H9 (cell line): ENCODE data around the gene PEPD. TPM values are rescaled to one million over a fixed set of nuclear protein-coding genes. Genes with fewer than 3 reads are reported as not detected.

Experiments used
- DNase-seq: peaks from one replicate; pipeline ENCODE4 v3.0.0-alpha.2; 2017
- H2AFZ ChIP-seq: one replicate; pipeline ENCODE4 v1.6.1; 2013; ENCODE audit warnings: mild to moderate bottlenecking, low read length, control low read depth, moderate library complexity
- H2AK5ac ChIP-seq: 2 replicates; pipeline ENCODE4 v1.6.1; 2013; ENCODE audit warnings: low read length, control low read depth, mixed read lengths; ENCODE audit not compliant: insufficient read length
- H2BK120ac ChIP-seq: one replicate; pipeline ENCODE4 v1.6.1; 2013; ENCODE audit warnings: low read depth, mild to moderate bottlenecking, low read length, control low read depth, inconsistent platforms; ENCODE audit not compliant: poor library complexity, severe bottlenecking
- H2BK12ac ChIP-seq: 2 replicates; pipeline ENCODE4 v1.6.1; 2013; ENCODE audit warnings: low read length, control low read depth, mixed read lengths, low read depth; ENCODE audit not compliant: insufficient read length
- H2BK15ac ChIP-seq: 2 replicates; pipeline ENCODE4 v1.6.1; 2013; ENCODE audit warnings: low read depth, low read length, control low read depth
- H2BK20ac ChIP-seq: one replicate; pipeline ENCODE4 v1.6.1; 2013; ENCODE audit warnings: low read depth, mild to moderate bottlenecking, low read length, control low read depth, inconsistent platforms; ENCODE audit not compliant: poor library complexity, severe bottlenecking
- H2BK5ac ChIP-seq: 2 replicates; pipeline ENCODE4 v1.6.1; 2013; ENCODE audit warnings: low read length, control low read depth, mixed read lengths; ENCODE audit not compliant: insufficient read length
- H3K14ac ChIP-seq: 2 replicates; pipeline ENCODE4 v1.6.1; 2013; ENCODE audit warnings: low read length, control low read depth; ENCODE audit not compliant: insufficient read depth
- H3K18ac ChIP-seq: 2 replicates; pipeline ENCODE4 v1.6.1; 2013; ENCODE audit warnings: low read depth, mild to moderate bottlenecking, mixed read lengths, low read length, control low read depth; ENCODE audit not compliant: insufficient read length
- H3K23ac ChIP-seq: 2 replicates; pipeline ENCODE4 v1.6.1; 2013; ENCODE audit warnings: low read length, control low read depth, mixed read lengths, low read depth; ENCODE audit not compliant: insufficient read length
- H3K23me2 ChIP-seq: 2 replicates; pipeline ENCODE4 v1.6.1; 2013; ENCODE audit warnings: low read depth, mild to moderate bottlenecking, mixed read lengths, low read length, control low read depth; ENCODE audit not compliant: insufficient read length, poor library complexity, severe bottlenecking
- H3K27ac ChIP-seq: 2 replicates; pipeline ENCODE4 v1.5.1; 2013; ENCODE audit warnings: low read length, control low read depth, mixed read lengths, low read depth; ENCODE audit not compliant: insufficient read length
- H3K27me3 ChIP-seq: 2 replicates; pipeline ENCODE4 v1.6.1; 2013; ENCODE audit warnings: low read length, control low read depth, inconsistent platforms; ENCODE audit not compliant: insufficient read depth
- H3K4ac ChIP-seq: 2 replicates; pipeline ENCODE4 v1.6.1; 2013; ENCODE audit warnings: low read depth, mild to moderate bottlenecking, control low read depth, inconsistent platforms, low read length, moderate library complexity
- H3K4me1 ChIP-seq: 2 replicates; pipeline ENCODE4 v1.6.1; 2013; ENCODE audit warnings: low read length, control low read depth, inconsistent platforms; ENCODE audit not compliant: insufficient read depth
- H3K4me2 ChIP-seq: 2 replicates; pipeline ENCODE4 v1.6.1; 2013; ENCODE audit warnings: low read length, control low read depth, mixed read lengths; ENCODE audit not compliant: insufficient read length, insufficient read depth
- H3K56ac ChIP-seq: 2 replicates; pipeline ENCODE4 v1.6.1; 2013; ENCODE audit warnings: low read depth, mild to moderate bottlenecking, mixed read lengths, low read length, control low read depth; ENCODE audit not compliant: insufficient read length
- H3K79me1 ChIP-seq: 2 replicates; pipeline ENCODE4 v1.6.1; 2013; ENCODE audit warnings: low read depth, mild to moderate bottlenecking, moderate library complexity, low read length, control low read depth, inconsistent platforms; ENCODE audit not compliant: insufficient read depth, poor library complexity, severe bottlenecking
- H3K79me2 ChIP-seq: 2 replicates; pipeline ENCODE4 v1.6.1; 2013; ENCODE audit warnings: low read length, control low read depth, inconsistent platforms; ENCODE audit not compliant: insufficient read depth
- H3K9ac ChIP-seq: 2 replicates; pipeline ENCODE4 v1.6.1; 2013; ENCODE audit warnings: low read length, control low read depth, mixed read lengths; ENCODE audit not compliant: insufficient read length; ENCODE audit errors: extremely low read depth
- H3K9me3 ChIP-seq: one replicate; pipeline ENCODE4 v1.6.1; 2013; ENCODE audit warnings: low read depth, low read length, inconsistent platforms; ENCODE audit not compliant: control insufficient read depth
- H3T11ph ChIP-seq: one replicate; pipeline ENCODE4 v1.6.1; 2013; ENCODE audit warnings: mild to moderate bottlenecking, low read length, control low read depth, inconsistent platforms
- H4K20me1 ChIP-seq: one replicate; pipeline ENCODE4 v1.6.1; 2013; ENCODE audit not compliant: control insufficient read depth, insufficient read length, insufficient read depth
- H4K5ac ChIP-seq: 2 replicates; pipeline ENCODE4 v1.6.1; 2013; ENCODE audit warnings: low read depth, mild to moderate bottlenecking, mixed read lengths, low read length, control low read depth; ENCODE audit not compliant: insufficient read length
- H4K8ac ChIP-seq: replicated peaks from 2 replicates; pipeline ENCODE4 v1.6.1; 2013; ENCODE audit warnings: low read length, control low read depth, mixed read lengths, low read depth; ENCODE audit not compliant: insufficient read length
- H4K91ac ChIP-seq: 2 replicates; pipeline ENCODE4 v1.6.1; 2013; ENCODE audit warnings: low read depth, mild to moderate bottlenecking, moderate library complexity, mixed read lengths, low read length, control low read depth; ENCODE audit not compliant: insufficient read length
- H3K27ac Mint-ChIP-seq, 3 experiments: 2 replicates in 2 of 3; 3 replicates in 1 of 3; pipeline ENCODE4 v1.8.0; 2020 to 2021; ENCODE audit warnings: mixed read lengths in 3 of 3, mild to moderate bottlenecking in 1 of 3, moderate library complexity in 1 of 3
- H3K27me3 Mint-ChIP-seq: 2 replicates; pipeline ENCODE4 v1.8.0; 2021; ENCODE audit warnings: low read depth, mild to moderate bottlenecking, moderate library complexity, mixed read lengths
- H3K36me3 Mint-ChIP-seq, 3 experiments: 2 replicates in 2 of 3; 3 replicates in 1 of 3; pipeline ENCODE4 v1.8.0; 2020 to 2021; ENCODE audit warnings: low read depth in 3 of 3, mixed read lengths in 3 of 3; ENCODE audit not compliant: insufficient read depth in 1 of 3
- H3K4me1 Mint-ChIP-seq, 2 experiments: 2 replicates each; pipeline ENCODE4 v1.8.0; 2020; ENCODE audit warnings: mixed read lengths in 2 of 2
- H3K4me3 Mint-ChIP-seq, 2 experiments: 2 replicates in 1 of 2; 3 replicates in 1 of 2; pipeline ENCODE4 v1.8.0; 2020 to 2021; ENCODE audit warnings: mild to moderate bottlenecking in 2 of 2, mixed read lengths in 2 of 2, moderate library complexity in 1 of 2
- H3K9me3 Mint-ChIP-seq, 2 experiments: 2 replicates in 1 of 2; 3 replicates in 1 of 2; pipeline ENCODE4 v1.8.0; 2020; ENCODE audit warnings: mild to moderate bottlenecking in 2 of 2, mixed read lengths in 2 of 2, moderate library complexity in 1 of 2
- WGBS: extraction: QIAGEN DNeasy Blood & Tissue Kit; methylation state at CpG from one replicate; pipeline ENCODE4 v1.1.7; 2013; ENCODE audit warnings: missing lambda C conversion rate, low lambda C conversion rate, mixed read lengths; ENCODE audit not compliant: insufficient read length; ENCODE audit errors: extremely low coverage; 5-methylcytosine and 5-hydroxymethylcytosine counted together
- total RNA-seq: library from RNA; stranded (reverse); gene quantifications from 2 replicates; pipeline ENCODE4 v1.2.1, GENCODE V29; 2021
- TF ChIP-seq, protein P1 (sequence below): fragments of 200-600 bp; sonication (generic); conservative IDR thresholded peaks from 3 replicates; pipeline ENCODE4 v1.8.0; 2021; ENCODE audit warnings: antibody characterized with exemption, mild to moderate bottlenecking

The PEPD gene
- total RNA-seq, 1 experiment from 2014 or later: 52.8 TPM

GRCh38 chr19:33390908-33391630 is 130.5 kb downstream of the PEPD start:
- DNase-seq: no peak
- Histone ChIP-seq H3K4me2 (no peak overlapping the region), H3K4ac (no peak overlapping the region), H3K9me3 (no peaks in the 10 kb centered on the region), H2AK5ac (no peak overlapping the region), H3K79me2 (no peaks in the 10 kb centered on the region), H4K8ac (no peak overlapping the region), H2BK12ac (no peak overlapping the region), H4K91ac (no peak overlapping the region), H4K5ac (no peak overlapping the region), H2BK120ac (no peak overlapping the region), H3K27me3 (no peaks in the 10 kb centered on the region), H2AFZ (no peak overlapping the region), H2BK5ac (no peak overlapping the region), H3K23me2 (no peaks in the 10 kb centered on the region), H3K4me1 (no peaks in the 10 kb centered on the region), H2BK15ac (no peak overlapping the region), H3K23ac (no peak overlapping the region), H3K9ac (no peak overlapping the region), H4K20me1 (peaks cover 2% of the 10 kb centered on the region), H3K18ac (no peak overlapping the region), H3T11ph (no peak overlapping the region), H3K27ac (no peak overlapping the region), H3K14ac (no peak overlapping the region), H2BK20ac (no peak overlapping the region), H3K79me1 (no peaks in the 10 kb centered on the region), H3K56ac (no peak overlapping the region)
- TF ChIP-seq, protein P1, sequence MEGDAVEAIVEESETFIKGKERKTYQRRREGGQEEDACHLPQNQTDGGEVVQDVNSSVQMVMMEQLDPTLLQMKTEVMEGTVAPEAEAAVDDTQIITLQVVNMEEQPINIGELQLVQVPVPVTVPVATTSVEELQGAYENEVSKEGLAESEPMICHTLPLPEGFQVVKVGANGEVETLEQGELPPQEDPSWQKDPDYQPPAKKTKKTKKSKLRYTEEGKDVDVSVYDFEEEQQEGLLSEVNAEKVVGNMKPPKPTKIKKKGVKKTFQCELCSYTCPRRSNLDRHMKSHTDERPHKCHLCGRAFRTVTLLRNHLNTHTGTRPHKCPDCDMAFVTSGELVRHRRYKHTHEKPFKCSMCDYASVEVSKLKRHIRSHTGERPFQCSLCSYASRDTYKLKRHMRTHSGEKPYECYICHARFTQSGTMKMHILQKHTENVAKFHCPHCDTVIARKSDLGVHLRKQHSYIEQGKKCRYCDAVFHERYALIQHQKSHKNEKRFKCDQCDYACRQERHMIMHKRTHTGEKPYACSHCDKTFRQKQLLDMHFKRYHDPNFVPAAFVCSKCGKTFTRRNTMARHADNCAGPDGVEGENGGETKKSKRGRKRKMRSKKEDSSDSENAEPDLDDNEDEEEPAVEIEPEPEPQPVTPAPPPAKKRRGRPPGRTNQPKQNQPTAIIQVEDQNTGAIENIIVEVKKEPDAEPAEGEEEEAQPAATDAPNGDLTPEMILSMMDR: no peak
- Mint-ChIP-seq H3K27ac (no peak overlapping the region; a peak in 1 of 7 replicates), H3K4me3 (no peak overlapping the region), H3K9me3 (no peaks in the 10 kb centered on the region), H3K4me1 (peaks cover 2 to 14% of the 10 kb centered on the region in 2 experiments; a peak in 2 of 4 replicates), H3K27me3 (no peaks in the 10 kb centered on the region; the same call in 1 of the 2 replicates), H3K36me3 (0 out of 7 replicates have a peak, but pooled peaks cover 0 to 5% (median 4%) of the 10 kb centered on the region in 3 experiments)
- WGBS: no CpG with 5 or more reads among the region's 24 CpGs
